H1 (cell line): Measurements from ENCODE around the gene PCTP. TPM values are rescaled to one million over a fixed set of nuclear protein-coding genes. Genes with fewer than 3 reads are reported as not detected.

Experiments
- CTCF ChIA-PET: fragments of 300-600 bp; sonication (Branson Sonifier 250); formaldehyde crosslinking; loops from one replicate; lab custom pipeline; 2021; ENCODE audit not compliant: partially characterized antibody; lab: Charles Lee
- POLR2A ChIA-PET: fragments of 300-600 bp; sonication (Branson Sonifier 250); formaldehyde crosslinking; loops from one replicate; lab custom pipeline; 2021; ENCODE audit warnings: inconsistent platforms; ENCODE audit not compliant: partially characterized antibody; lab: Charles Lee
- DNase-seq, 2 experiments: peaks; one replicate each; pipeline versions ENCODE4 v3.0.0 to v3.0.0-alpha.2; 2010 to 2022; ENCODE audit warnings: low spot score in 2 of 2, low read depth in 1 of 2, mixed read lengths in 1 of 2
- FAIRE-seq: peaks from 2 replicates; lab custom pipeline; 2011; peaks lifted over from hg19 to GRCh38; lab: Jason Lieb, UNC
- H2AFZ ChIP-seq: 2 replicates; pipeline ENCODE4 v1.8.1; 2012; ENCODE audit warnings: low read length, inconsistent platforms
- H2AK5ac ChIP-seq: 2 replicates; pipeline ENCODE4 v1.6.1; 2013; ENCODE audit warnings: low read depth, low read length
- H2BK120ac ChIP-seq: replicated peaks from 2 replicates; pipeline ENCODE3; 2013; ENCODE audit warnings: low read depth, low read length, inconsistent platforms
- H2BK12ac ChIP-seq: 2 replicates; pipeline ENCODE4 v1.6.1; 2013; ENCODE audit warnings: low read depth, low read length
- H2BK15ac ChIP-seq: 2 replicates; pipeline ENCODE4 v1.6.1; 2013; ENCODE audit warnings: low read length
- H2BK20ac ChIP-seq: 2 replicates; pipeline ENCODE4 v1.6.1; 2013; ENCODE audit warnings: low read length
- H2BK5ac ChIP-seq: 2 replicates; pipeline ENCODE4 v1.6.1; 2013; ENCODE audit warnings: low read depth, low read length
- H3K14ac ChIP-seq: 2 replicates; pipeline ENCODE4 v1.6.1; 2013; ENCODE audit warnings: inconsistent platforms; ENCODE audit not compliant: insufficient read length
- H3K18ac ChIP-seq: 2 replicates; pipeline ENCODE4 v1.6.1; 2013; ENCODE audit warnings: low read length; ENCODE audit errors: extremely low read depth
- H3K23ac ChIP-seq: 2 replicates; pipeline ENCODE4 v1.6.1; 2013; ENCODE audit warnings: inconsistent platforms; ENCODE audit not compliant: insufficient read length
- H3K23me2 ChIP-seq: 2 replicates; pipeline ENCODE4 v1.6.1; 2013; ENCODE audit warnings: low read depth, low read length
- H3K27ac ChIP-seq: 2 replicates; pipeline ENCODE4 v1.6.1; 2011; ENCODE audit warnings: low read depth, low read length, inconsistent platforms
- H3K27me3 ChIP-seq, 4 experiments: replicated peaks in 1 of 4; 1 replicate in 1 of 4; 2 replicates in 3 of 4; pipeline versions ENCODE4 v1.6.1 to v1.8.1; 2011 to 2013; ENCODE audit warnings: low read length in 3 of 4, mild to moderate bottlenecking in 3 of 4, inconsistent platforms in 2 of 4, mixed read lengths in 2 of 4, moderate library complexity in 1 of 4; ENCODE audit not compliant: control insufficient read depth in 3 of 4, insufficient read depth in 3 of 4; ENCODE audit errors: extremely low read depth in 1 of 4
- H3K36me3 ChIP-seq, 4 experiments: 2 replicates each; pipeline versions ENCODE4 v1.6.1 to v1.8.1; 2011 to 2013; ENCODE audit warnings: mild to moderate bottlenecking in 4 of 4, low read length in 3 of 4, moderate library complexity in 2 of 4, control low read depth in 1 of 4, inconsistent platforms in 1 of 4; ENCODE audit not compliant: insufficient read depth in 4 of 4, control insufficient read depth in 2 of 4
- H3K4ac ChIP-seq: replicated peaks from 2 replicates; pipeline ENCODE3; 2013; ENCODE audit warnings: low read length, low read depth, mixed read lengths, inconsistent platforms; ENCODE audit not compliant: insufficient read length
- H3K4me1 ChIP-seq, 4 experiments: replicated peaks in 1 of 4; 1 replicate in 1 of 4; 2 replicates in 3 of 4; pipeline versions ENCODE4 v1.6.1 to v1.8.1; 2011 to 2013; ENCODE audit warnings: low read length in 3 of 4, inconsistent platforms in 2 of 4, mixed read lengths in 1 of 4; ENCODE audit not compliant: insufficient read depth in 4 of 4, control insufficient read depth in 3 of 4
- H3K4me2 ChIP-seq, 2 experiments: 2 replicates each; pipeline versions ENCODE4 v1.6.1 to v1.8.1; 2011 to 2013; ENCODE audit warnings: low read depth in 2 of 2, low read length in 2 of 2, control low read depth in 1 of 2, inconsistent platforms in 1 of 2, mild to moderate bottlenecking in 1 of 2; ENCODE audit not compliant: insufficient read depth in 1 of 2
- H3K4me3 ChIP-seq, 4 experiments: fragments of 200-600, 300-600 bp in 1 of 4; sonication (generic), shearing (Covaris generic), sonication (Bioruptor Twin) in 1 of 4; 2 replicates each; pipeline versions ENCODE4 v1.5.1 to v1.8.1; 2011 to 2016; ENCODE audit warnings: low read length in 4 of 4, low read depth in 3 of 4, control low read depth in 2 of 4, inconsistent platforms in 2 of 4, mild to moderate bottlenecking in 2 of 4, mixed read lengths in 1 of 4, moderate library complexity in 1 of 4; ENCODE audit not compliant: insufficient read depth in 2 of 4; ENCODE audit errors: extremely low read depth in 1 of 4
- H3K56ac ChIP-seq: replicated peaks from 2 replicates; pipeline ENCODE3; 2013; ENCODE audit warnings: low read depth, mild to moderate bottlenecking, mixed read lengths, low read length, inconsistent platforms; ENCODE audit not compliant: insufficient read length
- H3K79me1 ChIP-seq: 2 replicates; pipeline ENCODE4 v1.6.1; 2013; ENCODE audit warnings: low read depth, low read length, control low read depth
- H3K79me2 ChIP-seq, 2 experiments: 2 replicates each; pipeline versions ENCODE4 v1.6.1 to v1.8.1; 2012 to 2013; ENCODE audit warnings: low read length in 2 of 2, mild to moderate bottlenecking in 2 of 2, inconsistent platforms in 1 of 2; ENCODE audit not compliant: insufficient read depth in 2 of 2, control insufficient read depth in 1 of 2
- H3K9ac ChIP-seq, 4 experiments: replicated peaks in 1 of 4; 1 replicate in 1 of 4; 2 replicates in 3 of 4; pipeline versions ENCODE4 v1.6.1 to v1.8.1; 2011 to 2013; ENCODE audit warnings: low read depth in 3 of 4, low read length in 3 of 4, control low read depth in 2 of 4, mild to moderate bottlenecking in 2 of 4, moderate library complexity in 2 of 4, inconsistent platforms in 1 of 4; ENCODE audit errors: extremely low read depth in 1 of 4
- H3K9me3 ChIP-seq, 2 experiments: 2 replicates each; pipeline versions ENCODE4 v1.6.1 to v1.8.1; 2012 to 2013; ENCODE audit warnings: mild to moderate bottlenecking in 2 of 2, moderate library complexity in 2 of 2, control low read depth in 1 of 2, inconsistent platforms in 1 of 2, low read depth in 1 of 2, low read length in 1 of 2, mixed read lengths in 1 of 2; ENCODE audit not compliant: insufficient read depth in 2 of 2
- H4K20me1 ChIP-seq, 2 experiments: replicated peaks in 1 of 2; 2 replicates each; pipeline versions ENCODE3 to v1.8.1; 2011 to 2013; ENCODE audit warnings: inconsistent platforms in 2 of 2, low read length in 2 of 2, mild to moderate bottlenecking in 1 of 2; ENCODE audit not compliant: insufficient read depth in 2 of 2, control insufficient read depth in 1 of 2
- H4K5ac ChIP-seq: 2 replicates; pipeline ENCODE4 v1.6.1; 2013; ENCODE audit warnings: low read length, low read depth, mixed read lengths, inconsistent platforms; ENCODE audit not compliant: insufficient read length
- H4K8ac ChIP-seq: 2 replicates; pipeline ENCODE4 v1.8.0; 2013; ENCODE audit warnings: mild to moderate bottlenecking, moderate library complexity, low read length, inconsistent platforms; ENCODE audit not compliant: insufficient read depth; ENCODE audit errors: extremely low read depth
- H4K91ac ChIP-seq: replicated peaks from 2 replicates; pipeline ENCODE3; 2013; ENCODE audit warnings: low read length, mixed read lengths, inconsistent platforms; ENCODE audit not compliant: insufficient read length
- ATF2 ChIP-seq: IDR thresholded peaks from 2 replicates; pipeline ENCODE4 v1.6.1; 2012; ENCODE audit warnings: low read length, inconsistent platforms
- BACH1 ChIP-seq: IDR thresholded peaks from 2 replicates; pipeline ENCODE4 v1.6.1; 2012; ENCODE audit warnings: low read length, improper control_type of control experiment
- CHD2 ChIP-seq: IDR thresholded peaks from 2 replicates; pipeline ENCODE4 v1.6.1; 2012; ENCODE audit warnings: low read length, improper control_type of control experiment
- CREB1 ChIP-seq: IDR thresholded peaks from 2 replicates; pipeline ENCODE4 v1.6.1; 2012; ENCODE audit warnings: inconsistent platforms
- HDAC6 ChIP-seq: IDR thresholded peaks from one replicate; pipeline ENCODE4 v1.7.1; 2012; ENCODE audit warnings: low read depth, mild to moderate bottlenecking, inconsistent platforms, low read length, moderate library complexity
- JUN ChIP-seq: IDR thresholded peaks from 2 replicates; pipeline ENCODE4 v1.6.1; 2011; ENCODE audit warnings: low read depth, mild to moderate bottlenecking, improper control_type of control experiment, low read length
- SUZ12 ChIP-seq: fragments of 200-600 bp; sonication (generic); IDR thresholded peaks from 2 replicates; pipeline ENCODE4 v1.6.1; 2012; ENCODE audit warnings: mild to moderate bottlenecking, inconsistent platforms, low read length, moderate library complexity, mixed read lengths
- TBP ChIP-seq: IDR thresholded peaks from 2 replicates; pipeline ENCODE4 v1.6.1; 2011; ENCODE audit warnings: low read depth, low read length, improper control_type of control experiment
- USF2 ChIP-seq: IDR thresholded peaks from 2 replicates; pipeline ENCODE4 v1.6.1; 2011; ENCODE audit warnings: low read length, improper control_type of control experiment
- WGBS, 2 experiments: shearing (Covaris generic) in 1 of 2; methylation state at CpG; one replicate each; pipeline versions ENCODE4 v1.1.6 to v1.1.7; 2013 to 2015; ENCODE audit warnings: low lambda C conversion rate in 2 of 2, mixed read lengths in 2 of 2, inconsistent platforms in 1 of 2, low coverage in 1 of 2, missing lambda C conversion rate in 1 of 2; ENCODE audit not compliant: insufficient replicate concordance in 2 of 2, insufficient coverage in 1 of 2, insufficient read length in 1 of 2; ENCODE audit errors: extremely low coverage in 1 of 2, missing lambda C conversion rate in 1 of 2; 5-methylcytosine and 5-hydroxymethylcytosine counted together
- polyA plus RNA-seq, 7 experiments: library from polyadenylated mRNA; depleted of rRNA in 3 of 7; stranded (reverse) in 5 of 7; unstranded in 2 of 7; fragments of >200 nt in 5 of 7; fragments of 200-250 nt in 2 of 7; gene quantifications; 1 replicate in 5 of 7; 2 replicates in 1 of 7; 4 replicates in 1 of 7; pipeline versions ENCODE4 v1.2.1 to v1.2.3, GENCODE V29; 2011 to 2013; ENCODE audit warnings: missing spikeins in 2 of 7, mixed read lengths in 2 of 7
- total RNA-seq: library from RNA; stranded (reverse); fragmentation: NEBNext Ultra II Directional; extraction: Animal tissue kit (Norgen Biotek cat#: 25700); gene quantifications from 2 replicates; pipeline ENCODE4 v1.2.1, GENCODE V29; 2021

Gene PCTP
- total and polyA plus RNA-seq, 2 of the 8 experiments (the other 6 are each of a cell fraction or from before 2014, with no cell fraction given), result 14.1 to 14.6 TPM

GRCh38 chr17:55710410-55710809, 40.4 kb upstream of the PCTP start:
- Histone ChIP-seq H3K14ac (no peak overlapping the region), H3K27ac (no peak overlapping the region), H3K18ac (no peak overlapping the region), H2BK20ac (no peak overlapping the region), H3K79me2 (no peaks in the 10 kb centered on the region), H4K5ac (no peak overlapping the region), H2BK12ac (no peak overlapping the region), H2BK5ac (no peak overlapping the region), H2AK5ac (no peak overlapping the region), H4K8ac (no peak overlapping the region), H3K56ac (no peak overlapping the region), H3K4ac (no peak overlapping the region), H3K79me1 (no peaks in the 10 kb centered on the region), H3K27me3 (no peaks in the 10 kb centered on the region), H2AFZ (no peak overlapping the region), H3K9ac (no peak overlapping the region), H3K23ac (no peak overlapping the region), H2BK15ac (no peak overlapping the region), H3K4me3 (no peak overlapping the region), H2BK120ac (no peak overlapping the region), H3K9me3 (no peaks in the 10 kb centered on the region), H4K91ac (no peak overlapping the region), H3K4me2 (no peak overlapping the region), H4K20me1 (no peaks in the 10 kb centered on the region), H3K4me1 (peaks cover 3 to 9% (median 4%) of the 10 kb centered on the region in 4 experiments; a peak in 5 of 7 replicates), H3K23me2 (no peaks in the 10 kb centered on the region), H3K36me3 (no peaks in the 10 kb centered on the region)
- DNase-seq (no peak), FAIRE-seq (no peak)
- WGBS, 2 experiments, result 95% methylated on average over 3 of the region's 3 CpGs; no CpG with 5 or more reads in 1 of the 2 experiments
- TF ChIP-seq JUN (no peak), HDAC6 (no peak), USF2 (no peak), TBP (no peak), CHD2 (no peak), ATF2 (no peak), BACH1 (no peak), CREB1 (no peak), SUZ12 (no peak)
- ChIA-PET CTCF (interaction anchor here (0.6 to 1.2 kb wide), 5 partner anchors 8 to 1865 kb away, joined by 3 to 8 read pairs (median 4); no protein-coding TSS in a partner anchor), POLR2A (no interaction called here)
